Epithelial cell of proximal tubule (primary cell): ENCODE measurements around the gene RBP4. TPM values are rescaled to one million over a fixed set of nuclear protein-coding genes. Genes with fewer than 3 reads are reported as not detected.
"Not testable (repeated sequence)": the region's sequence is repeated elsewhere in the genome, so short reads cannot be mapped to it uniquely, and the experiment has no call there.

ENCODE experiments used
- DNase-seq: peaks from one replicate; pipeline ENCODE4 v3.0.0-alpha.2; 2011; ENCODE audit warnings: low read depth
- H3K4me3 ChIP-seq: 2 replicates; pipeline ENCODE4 v1.5.1; 2011; ENCODE audit warnings: low read depth, mild to moderate bottlenecking, low read length
- CTCF ChIP-seq: conservative IDR thresholded peaks from 2 replicates; pipeline ENCODE4 v1.5.1; 2012; ENCODE audit warnings: low read depth, mild to moderate bottlenecking, low read length
- total RNA-seq: library from RNA; depleted of rRNA; stranded (reverse); fragments of >200 nt; gene quantifications from 2 replicates; pipeline ENCODE4 v1.2.3, GENCODE V29; 2015

The RBP4 gene
- total RNA-seq, 1 donor from 2014 or later = 2.4 TPM

GRCh38 chr10:93547522-93547921 is 53.5 kb downstream of the RBP4 start:
- DNase-seq = no peak
- no peak for TF ChIP-seq CTCF
- H3K4me3 ChIP-seq = no peak overlapping the region

DNA sequence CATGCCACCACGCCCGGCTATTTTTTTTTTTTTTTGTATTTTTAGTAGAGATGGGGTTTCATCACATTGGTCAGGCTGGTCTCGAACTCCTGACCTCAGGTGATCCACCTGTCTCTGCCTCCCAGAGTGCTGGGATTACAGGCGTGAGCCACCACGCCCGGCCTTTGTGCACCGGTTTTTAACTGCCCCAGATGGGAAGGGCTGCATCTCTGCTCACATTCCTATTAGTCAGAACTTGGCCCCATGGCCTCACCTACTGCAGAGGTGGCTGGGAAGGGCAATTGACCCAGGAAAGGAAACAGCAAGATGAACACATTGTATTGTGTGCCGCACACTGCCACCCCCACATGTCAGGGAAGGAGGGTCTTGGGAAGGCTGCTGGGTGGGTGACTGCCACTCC is 54.0 kb downstream of the RBP4 start:
- not testable (repeated sequence) for H3K4me3 ChIP-seq, DNase-seq

GRCh38 chr10:93542358-93542791 is 58.7 kb downstream of the RBP4 start:
- H3K4me3 ChIP-seq = peak overlapping the region; percentile 37
- no peak for TF ChIP-seq CTCF
- no peak for DNase-seq

Other genes with a start within 250 kb of the RBP4 start
- 185 and 208 TPM in 2 replicates for gene MYOF, start 118.9 kb downstream of the RBP4 start, total RNA-seq
- 73.2 and 115 TPM in 2 replicates for gene CEP55, start 104.6 kb downstream of the RBP4 start, total RNA-seq
- gene FFAR4, start 34.6 kb downstream of the RBP4 start, total RNA-seq = not detected in 2 replicates
- not detected in 2 replicates for gene PDE6C, start 11.3 kb upstream of the RBP4 start, total RNA-seq
- gene FRA10AC1, start 101.4 kb upstream of the RBP4 start, total RNA-seq = 3.7 and 4.4 TPM in 2 replicates
- not detected in 2 replicates for gene LGI1, start 156.7 kb upstream of the RBP4 start, total RNA-seq